Measurements from ENCODE around the gene UBE3A. TPM values are rescaled to one million over a fixed set of nuclear protein-coding genes. Genes with fewer than 3 reads are reported as not detected.
A peak's percentile ranks its signal among the peaks of the same experiment; 100 is the strongest.

The UBE3A gene
- total RNA-seq, 1 donor, result 91.2 TPM

DNA sequence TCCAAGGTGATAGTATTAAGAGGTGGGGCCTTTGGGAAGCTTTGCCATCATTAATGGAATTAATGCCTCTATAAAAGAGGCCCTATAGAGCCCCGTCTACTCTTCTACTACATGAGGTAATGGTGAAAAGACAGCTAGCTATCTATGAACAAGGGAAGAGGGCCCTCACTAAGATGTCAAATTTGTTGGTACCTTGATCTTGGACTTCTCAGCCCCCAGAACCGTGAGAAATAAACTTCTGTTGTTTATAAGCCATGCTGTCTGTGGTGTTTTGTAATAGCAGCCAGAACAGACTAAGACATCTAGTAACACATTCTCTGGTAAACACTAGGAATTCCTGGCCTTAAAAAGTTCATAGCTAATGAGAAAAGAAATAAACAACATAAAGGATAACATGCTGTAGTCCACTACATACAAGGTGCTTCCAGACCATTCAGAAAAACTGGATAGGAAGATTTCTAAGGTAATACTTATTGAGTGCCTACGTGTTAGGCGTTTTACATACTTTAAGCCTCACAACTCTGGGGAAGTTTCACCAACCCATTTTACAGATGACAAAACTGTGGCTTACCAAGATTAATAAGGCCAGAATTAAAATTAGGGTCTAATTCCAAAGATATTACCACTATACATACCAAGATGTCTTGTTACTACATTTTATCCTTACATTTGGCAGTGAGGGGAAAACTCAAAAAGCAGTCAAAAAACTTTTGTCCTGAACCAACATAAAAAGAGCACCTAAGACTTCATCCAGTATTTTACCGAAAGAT lies 3.2 kb downstream of the UBE3A start:
- no peak overlapping the region for H3K27ac ChIP-seq (ENCODE audit: low read depth, low read length)
- H3K4me1 ChIP-seq (ENCODE audit: insufficient read depth, low read length), result peaks cover 27% of the 10 kb centered on the region
- H3K9me3 ChIP-seq (ENCODE audit: low read depth, low read length), result no peaks in the 10 kb centered on the region
- H2AFZ ChIP-seq (ENCODE audit: low read length), result no peak overlapping the region
- H3K4me3 ChIP-seq (ENCODE audit: insufficient read depth, low read length), result no peak overlapping the region
- H3K4me2 ChIP-seq (ENCODE audit: insufficient read depth, low read length), result no peak overlapping the region
- peaks cover 86% of the 10 kb centered on the region for H3K79me2 ChIP-seq (ENCODE audit: insufficient read depth, low read length)
- H4K20me1 ChIP-seq (ENCODE audit: insufficient read depth, low read length), result peaks cover 55% of the 10 kb centered on the region
- no peak for DNase-seq (ENCODE audit: insufficient read length, low spot score, missing footprints)
- no peaks in the 10 kb centered on the region for H3K36me3 ChIP-seq (ENCODE audit: insufficient read depth, low read length)
- no peaks in the 10 kb centered on the region for H3K27me3 ChIP-seq (ENCODE audit: insufficient read depth, low read length)
- TF ChIP-seq, protein P1, sequence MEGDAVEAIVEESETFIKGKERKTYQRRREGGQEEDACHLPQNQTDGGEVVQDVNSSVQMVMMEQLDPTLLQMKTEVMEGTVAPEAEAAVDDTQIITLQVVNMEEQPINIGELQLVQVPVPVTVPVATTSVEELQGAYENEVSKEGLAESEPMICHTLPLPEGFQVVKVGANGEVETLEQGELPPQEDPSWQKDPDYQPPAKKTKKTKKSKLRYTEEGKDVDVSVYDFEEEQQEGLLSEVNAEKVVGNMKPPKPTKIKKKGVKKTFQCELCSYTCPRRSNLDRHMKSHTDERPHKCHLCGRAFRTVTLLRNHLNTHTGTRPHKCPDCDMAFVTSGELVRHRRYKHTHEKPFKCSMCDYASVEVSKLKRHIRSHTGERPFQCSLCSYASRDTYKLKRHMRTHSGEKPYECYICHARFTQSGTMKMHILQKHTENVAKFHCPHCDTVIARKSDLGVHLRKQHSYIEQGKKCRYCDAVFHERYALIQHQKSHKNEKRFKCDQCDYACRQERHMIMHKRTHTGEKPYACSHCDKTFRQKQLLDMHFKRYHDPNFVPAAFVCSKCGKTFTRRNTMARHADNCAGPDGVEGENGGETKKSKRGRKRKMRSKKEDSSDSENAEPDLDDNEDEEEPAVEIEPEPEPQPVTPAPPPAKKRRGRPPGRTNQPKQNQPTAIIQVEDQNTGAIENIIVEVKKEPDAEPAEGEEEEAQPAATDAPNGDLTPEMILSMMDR (IDR thresholded peaks at IDR 0.05; ENCODE audit: extremely low read depth, low read depth, low read length), result no peak

DNA sequence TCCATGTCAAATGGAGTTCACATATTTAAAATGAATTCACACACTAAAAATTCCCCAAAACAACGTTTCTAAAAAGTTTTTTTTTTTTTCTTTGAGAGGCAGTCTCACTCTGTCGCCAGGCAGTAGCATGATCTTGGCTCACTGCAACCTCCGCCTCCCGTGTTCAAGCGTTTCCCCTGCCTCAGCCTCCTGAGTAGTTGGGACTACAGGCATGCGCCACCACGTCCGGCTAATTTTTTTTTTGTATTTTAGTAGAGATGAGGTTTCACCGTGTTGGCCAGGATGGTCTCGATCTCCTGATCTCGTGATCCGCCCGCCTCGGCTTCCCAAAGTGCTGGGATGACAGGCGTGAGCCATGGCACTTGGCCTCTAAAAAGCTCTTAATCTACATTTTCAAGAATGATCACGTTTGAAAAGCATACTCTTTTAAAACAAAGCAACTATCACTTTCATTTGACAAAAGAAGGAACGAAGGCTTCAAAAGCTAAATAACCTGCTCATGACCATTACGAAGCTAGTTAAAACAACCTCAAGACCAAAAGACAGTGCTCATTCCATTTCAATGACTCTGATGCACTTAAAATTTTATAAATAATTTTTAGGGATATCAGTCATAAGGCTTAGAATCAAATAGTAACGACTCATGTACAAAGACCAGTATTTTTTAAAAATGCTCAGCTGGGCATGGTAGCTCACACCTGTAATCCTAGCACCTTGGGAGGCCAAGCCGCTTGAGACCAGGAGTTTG lies 5.5 kb downstream of the UBE3A start:
- TF ChIP-seq, protein P1 (IDR thresholded peaks at IDR 0.05; ENCODE audit: extremely low read depth, low read depth, low read length), result no peak
- H3K4me2 ChIP-seq (ENCODE audit: insufficient read depth, low read length), result peak overlapping the region; percentile 29

DNA sequence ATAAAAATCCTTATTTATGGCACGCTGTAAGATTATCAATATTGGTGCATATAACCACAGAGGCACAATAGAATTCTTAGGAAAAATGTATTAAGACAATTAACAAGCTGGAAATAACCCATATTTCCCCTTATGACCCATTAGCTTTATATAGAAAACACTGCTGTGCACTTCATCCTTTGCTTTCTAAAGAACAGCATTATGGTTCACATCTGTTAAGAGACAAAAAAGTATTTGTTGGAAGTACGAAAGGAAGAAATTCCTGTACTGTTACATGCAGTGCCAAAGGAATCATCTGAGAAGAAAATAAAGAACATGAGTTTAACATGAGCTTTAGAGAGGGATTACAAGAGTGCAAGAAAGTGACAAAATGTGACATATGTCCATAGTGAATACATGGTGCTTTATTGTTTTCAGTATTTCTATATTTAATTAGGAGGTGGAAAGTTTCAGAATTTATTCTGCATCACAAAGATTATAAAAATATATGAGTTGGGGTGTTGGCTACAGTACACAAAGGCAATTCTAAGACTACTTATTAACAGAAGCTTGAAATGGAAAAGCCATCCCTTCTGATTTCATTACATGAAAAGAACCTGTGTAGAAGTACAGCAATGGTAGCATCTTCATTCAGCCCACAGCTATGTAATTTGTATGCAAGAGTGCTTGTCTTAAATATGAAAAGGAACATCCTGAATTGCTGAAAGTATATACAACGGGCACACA lies 6.8 kb downstream of the UBE3A start:
- Histone ChIP-seq H4K20me1 (ENCODE audit: insufficient read depth, low read length) (peaks cover 63% of the 10 kb centered on the region), H3K36me3 (ENCODE audit: insufficient read depth, low read length) (no peaks in the 10 kb centered on the region), H3K27me3 (ENCODE audit: insufficient read depth, low read length) (no peaks in the 10 kb centered on the region), H3K9me3 (ENCODE audit: low read depth, low read length) (no peaks in the 10 kb centered on the region), H3K4me3 (ENCODE audit: insufficient read depth, low read length) (no peak overlapping the region), H3K4me2 (ENCODE audit: insufficient read depth, low read length) (no peak overlapping the region), H2AFZ (ENCODE audit: low read length) (no peak overlapping the region), H3K79me2 (ENCODE audit: insufficient read depth, low read length) (peaks cover 97% of the 10 kb centered on the region), H3K4me1 (ENCODE audit: insufficient read depth, low read length) (peaks cover 17% of the 10 kb centered on the region), H3K27ac (ENCODE audit: low read depth, low read length) (no peak overlapping the region)
- no peak for DNase-seq (ENCODE audit: insufficient read length, low spot score, missing footprints)
- TF ChIP-seq, protein P1 (IDR thresholded peaks at IDR 0.05; ENCODE audit: extremely low read depth, low read depth, low read length), result no peak

More for the DNA sequence above, 5.5 kb downstream of the UBE3A start:
- H2AFZ ChIP-seq (ENCODE audit: low read length), result no peak overlapping the region
- H3K27ac ChIP-seq (ENCODE audit: low read depth, low read length), result peak overlapping the region; percentile 41
- peaks cover 23% of the 10 kb centered on the region for H3K4me1 ChIP-seq (ENCODE audit: insufficient read depth, low read length)
- H3K27me3 ChIP-seq (ENCODE audit: insufficient read depth, low read length), result no peaks in the 10 kb centered on the region
- no peak overlapping the region for H3K4me3 ChIP-seq (ENCODE audit: insufficient read depth, low read length)
- DNase-seq (ENCODE audit: insufficient read length, low spot score, missing footprints), result peak; percentile 41
- no peaks in the 10 kb centered on the region for H3K9me3 ChIP-seq (ENCODE audit: low read depth, low read length)
- no peaks in the 10 kb centered on the region for H3K36me3 ChIP-seq (ENCODE audit: insufficient read depth, low read length)
- H3K79me2 ChIP-seq (ENCODE audit: insufficient read depth, low read length), result peaks cover 97% of the 10 kb centered on the region
- peaks cover 66% of the 10 kb centered on the region for H4K20me1 ChIP-seq (ENCODE audit: insufficient read depth, low read length)

Measured in osteoblast (primary cell).